Esophagus squamous epithelium (tissue), 5 donors: ENCODE results near the gene PSMG3. TPM values are rescaled to one million over a fixed set of nuclear protein-coding genes. Genes with fewer than 3 reads are reported as not detected.

Experiments used
- DNase-seq: peaks from one replicate; lab custom pipeline; 2025; lab: John Stamatoyannopoulos, UW
- H3K27ac ChIP-seq, 4 donors: fragments of 200-600 bp; sonication (generic); one replicate each; pipeline ENCODE4 v1.5.1; 2016 to 2019; ENCODE audit warnings: mild to moderate bottlenecking in 1 of 4
- H3K27me3 ChIP-seq, 4 donors: fragments of 200-600 bp; sonication (generic); 1 replicate in 3 of 4; 2 replicates in 1 of 4; pipeline versions ENCODE4 v1.5.1 to v1.6.0; 2017 to 2021; ENCODE audit warnings: antibody characterized with exemption in 1 of 4
- H3K36me3 ChIP-seq, 3 donors: fragments of 200-600 bp; sonication (generic); one replicate each; pipeline ENCODE4 v1.5.1; 2016 to 2019
- H3K4me1 ChIP-seq, 3 donors: fragments of 200-600 bp; sonication (generic); one replicate each; pipeline ENCODE4 v1.5.1; 2017 to 2019
- H3K4me3 ChIP-seq, 4 donors: fragments of 200-600 bp; sonication (generic); 1 replicate in 3 of 4; 2 replicates in 1 of 4; pipeline ENCODE4 v1.5.1; 2016 to 2019; ENCODE audit warnings: mild to moderate bottlenecking in 2 of 4, moderate library complexity in 1 of 4
- H3K9me3 ChIP-seq, 3 donors: fragments of 200-600 bp; sonication (generic); one replicate each; pipeline ENCODE4 v1.5.1; 2016 to 2019
- CTCF ChIP-seq, 6 experiments: fragments of 450-650 bp in 4 of 6; fragments of 200-600 bp in 2 of 6; sonication (generic) in 2 of 6; IDR thresholded peaks; one replicate each; pipeline ENCODE4 v1.5.1; 2016 to 2019; ENCODE audit warnings: antibody characterized with exemption in 6 of 6, mild to moderate bottlenecking in 4 of 6, moderate library complexity in 4 of 6
- POLR2A ChIP-seq, 4 donors: fragments of 450-650 bp; IDR thresholded peaks; one replicate each; pipeline ENCODE4 v1.6.1; 2017; ENCODE audit warnings: antibody characterized with exemption in 4 of 4, mild to moderate bottlenecking in 4 of 4, moderate library complexity in 3 of 4
- WGBS, 2 donors: methylation state at CpG; one replicate each; pipeline ENCODE4 v1.1.5; 2018; 5-methylcytosine and 5-hydroxymethylcytosine counted together
- intact Hi-C: fragments of 100-400 bp; cut with DNase I; formaldehyde crosslinking; loops from one replicate; pipeline ENCODE4 v1.15.0; 2022
- total RNA-seq, 4 donors: library from RNA; depleted of rRNA; stranded (reverse); fragments of >200 nt; gene quantifications; one replicate each; pipeline ENCODE4 v1.1.0, GENCODE V29; 2016
- donor health status: DM: yes; HTN: yes; CAD: no.

The PSMG3 gene
- total RNA-seq, 4 donors from 2014 or later = 44.5 to 63.6 (median 47.4) TPM

- intact Hi-C loops = no loop called here
- Histone ChIP-seq H3K4me3 (no peak overlapping the region), H3K36me3 (no peaks in the 10 kb centered on the region), H3K4me1 (peaks cover 0 to 3% (median 0%) of the 10 kb centered on the region in 3 donors), H3K9me3 (no peaks in the 10 kb centered on the region), H3K27ac (no peak overlapping the region), H3K27me3 (peaks cover 0 to 98% (median 2%) of the 10 kb centered on the region in 4 donors)
- WGBS, 2 donors = 74 to 83% methylated on average over 7 to 10 of the region's 16 CpGs
- TF ChIP-seq POLR2A (IDR thresholded peaks at IDR 0.05) (no peak), CTCF (IDR thresholded peaks at IDR 0.05) (no peak)
- DNase-seq = no peak
These were observed 27.4 kb upstream of the PSMG3 start for GRCh38 chr7:1597066-1597760.

GRCh38 chr7:1596181-1597043 is 26.6 kb upstream of the PSMG3 start:
- no peaks in the 10 kb centered on the region for H3K36me3 ChIP-seq
- H3K9me3 ChIP-seq = no peaks in the 10 kb centered on the region
- H3K27ac ChIP-seq = no peak overlapping the region
- TF ChIP-seq POLR2A (IDR thresholded peaks at IDR 0.05) = no peak
- no peak for TF ChIP-seq CTCF (IDR thresholded peaks at IDR 0.05)
- H3K4me3 ChIP-seq = no peak overlapping the region
- peaks cover 0 to 10% (median 0%) of the 10 kb centered on the region in 3 donors for H3K4me1 ChIP-seq
- H3K27me3 ChIP-seq = peaks cover 0 to 98% (median 7%) of the 10 kb centered on the region in 4 donors
- intact Hi-C loops = no loop called here
- 73 to 77% methylated on average over 27 to 30 of the region's 39 CpGs for WGBS, 2 donors
- DNase-seq = no peak

DNA sequence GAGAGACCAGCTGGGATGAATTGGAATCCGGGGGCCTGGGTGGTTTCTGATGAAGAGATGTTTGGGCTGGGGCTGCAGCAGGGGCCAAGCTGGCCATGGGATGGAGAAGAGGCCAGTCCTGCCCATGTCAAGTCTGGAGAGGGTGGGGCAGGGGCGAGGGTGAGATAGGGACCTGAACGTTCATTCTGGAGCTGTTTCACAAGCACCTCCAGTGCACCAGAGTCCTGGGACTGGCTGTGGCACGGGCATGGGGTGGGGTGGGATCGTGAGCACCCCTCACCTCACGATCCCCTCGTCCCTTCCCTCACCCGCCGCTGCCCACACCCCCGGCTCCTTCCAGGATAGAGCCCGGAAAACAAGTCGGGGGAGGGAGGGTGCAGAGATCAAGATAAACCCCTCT is 25.8 kb upstream of the PSMG3 start:
- H3K27me3 ChIP-seq = peaks cover 0 to 98% (median 9%) of the 10 kb centered on the region in 4 donors
- 62 to 67% methylated on average over 11 to 12 of the region's 12 CpGs for WGBS, 2 donors
- no peak for TF ChIP-seq POLR2A (IDR thresholded peaks at IDR 0.05)
- TF ChIP-seq CTCF (IDR thresholded peaks at IDR 0.05) = no peak

GRCh38 chr7:1595027-1595426 is 25.2 kb upstream of the PSMG3 start:
- Histone ChIP-seq H3K36me3 (no peaks in the 10 kb centered on the region), H3K27ac (no peak overlapping the region), H3K4me3 (no peak overlapping the region), H3K9me3 (no peaks in the 10 kb centered on the region), H3K4me1 (peaks cover 0 to 10% (median 0%) of the 10 kb centered on the region in 3 donors), H3K27me3 (peaks cover 0 to 98% (median 9%) of the 10 kb centered on the region in 4 donors)
- no peak for DNase-seq
- WGBS, 2 donors = 81 to 84% methylated on average over 3 of the region's 3 CpGs
- TF ChIP-seq CTCF (IDR thresholded peaks at IDR 0.05) (no peak), POLR2A (IDR thresholded peaks at IDR 0.05) (no peak)
- intact Hi-C loops = no loop called here

More for the DNA sequence above, 25.8 kb upstream of the PSMG3 start:
- Histone ChIP-seq H3K9me3 (no peaks in the 10 kb centered on the region), H3K27ac (no peak overlapping the region), H3K36me3 (no peaks in the 10 kb centered on the region), H3K4me1 (peaks cover 0 to 10% (median 0%) of the 10 kb centered on the region in 3 donors), H3K4me3 (no peak overlapping the region)
- no peak for DNase-seq
- intact Hi-C loops = no loop called here
